Epithelial cell of prostate (primary cell): ENCODE data around the gene MYH8.

Source experiments
- DNase-seq: peaks from one replicate; pipeline ENCODE4 v3.0.0-alpha.2; 2011; ENCODE audit warnings: low read depth, low spot score
- H3K27ac ChIP-seq: fragments of 450-650 bp; 2 replicates; pipeline ENCODE4 v1.5.1; 2017; ENCODE audit warnings: mild to moderate bottlenecking

MYH8 gene

GRCh38 chr17:10421900-10422542 is at the start of gene MYH8:
TSS of gene MYH8 (minus strand) at chr17:10421950. CDS start at chr17:10420227, 1,723 bp downstream.
- H3K27ac ChIP-seq: no peak within 1 kb of the TSS
- no peak for DNase-seq

GRCh38 chr17:10469459-10469858 is 47.7 kb upstream of the MYH8 start, which contains the start of gene MYH4:
TSS of gene MYH4 (minus strand) at chr17:10469559. CDS start at chr17:10466745, 2,814 bp downstream.
- DNase-seq: no peak
- H3K27ac ChIP-seq: no peak within 1 kb of the TSS

DNA sequence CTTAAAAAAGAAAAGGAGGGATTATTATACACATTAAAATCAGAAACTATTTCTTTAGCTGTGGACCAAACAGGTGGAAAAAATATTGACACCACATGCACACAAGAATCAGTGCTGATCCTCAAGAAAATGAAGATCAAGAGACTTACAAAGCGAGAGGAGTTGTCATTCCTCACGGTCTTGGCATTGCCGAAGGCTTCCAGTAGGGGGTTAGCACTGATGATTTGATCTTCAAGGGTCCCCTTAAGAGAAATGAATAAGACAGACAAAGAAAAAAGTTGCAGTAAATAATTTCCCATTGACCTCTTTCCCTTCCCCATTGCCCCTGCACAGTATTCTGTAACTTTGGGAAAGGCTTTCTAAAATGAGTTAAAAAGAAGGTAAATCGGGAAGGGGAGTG is 41.7 kb upstream of the MYH8 start:
- DNase-seq: no peak
- H3K27ac ChIP-seq: no peak overlapping the region

- DNase-seq: no peak
- H3K27ac ChIP-seq: no peak overlapping the region
These were observed 38.3 kb upstream of the MYH8 start for GRCh38 chr17:10460062-10460461.

GRCh38 chr17:10458701-10459100 is 37.0 kb upstream of the MYH8 start:
- DNase-seq: no peak
- H3K27ac ChIP-seq: no peak overlapping the region

GRCh38 chr17:10457952-10458351 is 36.2 kb upstream of the MYH8 start:
- no peak overlapping the region for H3K27ac ChIP-seq
- no peak for DNase-seq

DNA sequence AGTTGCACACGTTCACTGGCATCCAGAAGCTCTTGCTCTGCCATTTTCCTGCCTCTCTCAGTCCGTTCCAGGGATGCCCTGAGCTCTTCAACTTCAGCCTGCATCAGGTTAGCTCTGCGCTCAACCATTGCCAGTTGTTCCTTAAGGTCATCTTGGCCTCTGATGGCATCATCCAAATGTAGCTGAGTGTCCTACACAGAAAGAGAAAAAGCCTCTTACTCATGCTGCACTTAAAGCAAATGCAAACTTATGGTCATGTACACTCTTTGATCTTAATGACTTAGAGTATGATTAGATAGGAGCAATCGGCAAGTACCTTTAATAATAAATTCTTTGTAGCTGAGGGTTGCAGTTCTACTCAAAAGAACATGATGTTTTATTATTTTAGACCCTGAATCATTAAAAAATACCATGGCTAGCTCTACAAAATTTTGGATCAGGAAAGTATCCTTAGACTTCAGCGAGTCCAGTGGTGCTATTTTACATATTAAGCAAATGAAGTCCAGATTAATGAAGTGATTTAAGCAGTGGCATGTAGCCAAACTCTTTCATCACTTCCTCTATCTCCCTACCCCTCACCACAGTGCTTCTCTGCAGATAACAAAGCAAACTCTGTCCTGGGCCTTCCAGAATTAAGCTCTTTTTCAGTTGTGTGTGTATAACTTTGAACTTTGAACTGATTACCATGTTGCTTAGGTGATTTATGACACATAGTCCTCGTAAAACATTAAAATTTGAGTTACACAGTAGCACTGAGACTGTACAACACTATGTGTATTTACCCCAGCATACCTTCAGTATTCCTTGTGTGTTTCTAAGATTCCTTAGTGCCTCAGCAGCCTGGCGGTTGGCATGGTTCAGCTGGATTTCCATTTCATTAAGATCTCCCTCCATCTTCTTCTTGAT is 25.5 kb upstream of the MYH8 start:
- no peak overlapping the region for H3K27ac ChIP-seq
- DNase-seq: no peak

DNA sequence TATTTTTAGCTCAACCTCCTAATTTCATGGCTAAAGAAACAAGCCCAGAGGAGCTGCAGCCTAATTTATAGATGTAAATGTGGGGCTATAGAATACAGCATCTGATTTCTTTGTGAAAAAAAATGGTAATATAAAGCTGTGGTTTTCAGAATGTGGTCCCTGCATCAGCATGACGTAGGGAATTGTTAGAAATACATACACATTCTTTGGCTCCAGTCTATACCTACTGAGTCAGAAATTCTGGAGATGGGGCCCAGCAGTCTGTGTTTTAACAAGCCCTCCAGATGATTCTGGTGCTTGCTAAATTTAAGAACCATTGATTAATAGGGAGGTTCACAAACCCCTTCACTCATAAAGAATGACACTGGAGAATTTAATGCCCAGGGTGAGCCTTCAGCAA is 18.1 kb upstream of the MYH8 start:
- no peak for DNase-seq
- no peak overlapping the region for H3K27ac ChIP-seq

- H3K27ac ChIP-seq: no peak overlapping the region
- no peak for DNase-seq
These were observed 13.3 kb upstream of the MYH8 start for GRCh38 chr17:10435096-10435495.

DNA sequence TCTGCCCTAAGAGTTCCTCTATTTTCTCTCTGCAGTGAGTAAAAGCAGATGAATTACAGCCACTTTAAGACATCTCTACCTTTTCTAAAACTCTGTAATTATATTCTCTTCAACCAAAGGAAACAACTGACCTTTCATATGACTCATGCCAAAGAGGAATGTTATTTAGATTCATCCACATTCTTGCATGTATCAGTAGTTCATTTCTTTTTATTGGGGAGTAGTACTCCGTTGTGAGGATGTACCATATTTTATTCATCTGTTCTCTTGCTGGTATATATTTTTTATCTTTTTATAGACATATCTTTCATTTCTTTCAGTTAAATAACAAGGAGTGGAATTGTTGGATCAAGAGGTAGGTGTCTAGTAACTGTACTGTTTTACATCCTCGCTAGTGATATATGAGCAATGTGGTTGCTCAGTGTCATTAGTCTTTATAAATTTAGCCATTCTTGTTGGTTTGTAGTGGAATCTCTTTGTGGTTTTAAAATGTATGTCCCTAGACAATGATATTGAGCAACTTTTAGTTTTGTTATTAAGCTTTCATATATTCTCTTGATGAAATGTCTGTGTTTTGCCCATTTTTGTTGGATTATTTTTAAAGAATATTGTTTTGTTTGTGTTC is 7.8 kb upstream of the MYH8 start:
- no peak overlapping the region for H3K27ac ChIP-seq
- DNase-seq: no peak

GRCh38 chr17:10428781-10429180 is 7.0 kb upstream of the MYH8 start:
- DNase-seq: no peak
- H3K27ac ChIP-seq: no peak overlapping the region

DNA sequence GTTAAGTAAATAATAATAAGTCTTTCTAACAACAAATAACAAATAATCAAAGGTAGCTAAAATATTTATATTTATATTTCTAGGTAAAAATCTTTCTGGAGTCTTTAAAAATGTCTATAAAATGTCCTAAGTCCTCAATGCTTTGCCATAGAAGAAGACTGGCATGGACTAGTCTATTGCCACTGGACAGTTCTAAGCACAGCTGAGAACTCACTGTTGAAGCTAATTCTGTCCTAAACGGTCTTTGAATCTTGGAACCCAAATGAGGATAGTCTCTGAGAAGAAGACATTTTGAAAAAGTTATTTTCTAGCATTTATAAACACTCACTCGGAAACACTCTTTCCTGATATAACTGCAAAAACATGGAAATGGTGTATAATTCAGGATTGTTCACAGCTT is 539 bp downstream of the MYH8 start:
- no peak overlapping the region for H3K27ac ChIP-seq
- DNase-seq: no peak

DNA sequence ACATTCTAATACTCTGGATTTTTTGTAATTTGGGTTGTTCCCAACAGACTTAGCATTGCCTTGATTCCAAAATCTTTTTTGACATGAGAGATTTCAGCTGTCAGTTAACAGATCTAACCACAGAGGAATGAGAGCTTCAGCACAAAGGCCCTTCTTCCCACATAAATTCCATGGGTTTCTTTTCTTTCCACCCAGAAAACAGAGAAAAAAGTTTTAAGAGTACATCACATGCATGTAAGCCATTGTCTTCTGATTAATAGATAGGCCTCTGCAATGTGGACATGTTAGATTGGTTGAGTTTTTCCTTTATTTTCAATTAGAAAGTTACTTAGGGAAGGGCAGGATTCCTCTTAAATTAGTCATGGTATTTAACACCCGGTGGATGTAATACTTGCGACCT is 939 bp downstream of the MYH8 start:
- DNase-seq: no peak
- H3K27ac ChIP-seq: no peak overlapping the region

GRCh38 chr17:10417431-10417830 is 4.3 kb downstream of the MYH8 start:
- DNase-seq: no peak
- H3K27ac ChIP-seq: no peak overlapping the region

DNA sequence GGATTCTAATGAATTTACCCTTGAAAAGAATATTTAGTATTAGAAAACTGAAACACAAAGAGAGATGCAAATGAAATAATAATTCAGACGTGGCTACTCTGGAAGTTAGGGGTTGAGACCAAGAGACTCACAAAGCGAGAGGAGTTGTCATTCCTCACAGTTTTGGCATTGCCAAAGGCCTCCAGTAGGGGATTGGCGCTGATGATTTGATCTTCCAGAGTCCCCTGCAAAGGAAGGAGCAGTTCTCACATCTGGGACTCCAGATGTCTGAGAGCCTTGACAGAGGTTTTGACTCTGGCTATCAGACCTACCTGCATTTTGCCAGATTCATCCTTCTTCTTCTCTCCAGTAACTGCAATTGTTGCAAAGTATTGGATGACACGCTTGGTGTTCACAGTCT is 6.6 kb downstream of the MYH8 start:
- no peak overlapping the region for H3K27ac ChIP-seq
- no peak for DNase-seq

- no peak overlapping the region for H3K27ac ChIP-seq
- DNase-seq: no peak
These were observed 18.2 kb downstream of the MYH8 start for GRCh38 chr17:10403589-10403988.

GRCh38 chr17:10398352-10398751 is 23.4 kb downstream of the MYH8 start:
- H3K27ac ChIP-seq: no peak overlapping the region
- no peak for DNase-seq

- no peak for DNase-seq
- H3K27ac ChIP-seq: no peak overlapping the region
These were observed 25.1 kb downstream of the MYH8 start for GRCh38 chr17:10396524-10397163.

- DNase-seq: no peak
- H3K27ac ChIP-seq: no peak overlapping the region
These were observed 27.4 kb downstream of the MYH8 start for GRCh38 chr17:10394201-10394887.

DNA sequence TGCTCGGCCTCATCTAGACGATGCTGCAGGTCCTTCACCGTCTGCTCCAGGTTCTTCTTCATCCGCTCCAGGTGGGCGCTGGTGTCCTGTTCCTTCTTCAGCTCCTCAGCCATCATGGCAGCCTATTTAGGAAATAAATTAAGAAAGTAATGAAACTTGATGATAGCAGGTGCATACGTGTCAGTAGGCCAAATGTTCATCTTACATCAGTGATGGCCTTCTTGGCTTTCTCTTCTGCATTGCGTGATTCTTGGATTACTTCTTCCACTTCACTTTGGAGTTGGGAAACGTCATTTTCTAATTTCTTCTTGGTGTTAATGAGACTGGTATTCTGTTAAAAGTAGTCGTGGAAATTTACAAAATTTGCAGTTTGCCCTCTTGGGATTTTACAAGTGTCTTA is 28.9 kb downstream of the MYH8 start:
- no peak for DNase-seq
- H3K27ac ChIP-seq: no peak overlapping the region
